Activated naive CD4-positive, alpha-beta T cell treated with anti-CD3 and anti-CD28 coated beads, Interleukin-2, amount 50 U/mL, for 72 hours (primary cell): ENCODE measurements around the gene TSPAN7. TPM values are rescaled to one million over a fixed set of nuclear protein-coding genes. Genes with fewer than 3 reads are reported as not detected.
A peak's percentile ranks its signal among the peaks of the same experiment; 100 is the strongest.

Source experiments
- ATAC-seq, 2 donors: fragments of 150-1000 bp; cut with Tn5 transposase; 2 replicates each; pipeline ENCODE4 v1.10.0; 2021; ENCODE audit warnings: mild to moderate bottlenecking in 2 of 2, moderate library complexity in 2 of 2
- DNase-seq, 2 donors: peaks; one replicate each; pipeline ENCODE4 v3.0.0; 2021 to 2022; ENCODE audit warnings: low spot score in 2 of 2
- H3K27ac Mint-ChIP-seq, 2 donors: one replicate each; pipeline ENCODE4 v1.8.0; 2022; ENCODE audit warnings: mild to moderate bottlenecking in 2 of 2, mixed read lengths in 2 of 2
- H3K36me3 Mint-ChIP-seq, 2 donors: one replicate each; pipeline ENCODE4 v1.8.0; 2022; ENCODE audit warnings: mixed read lengths in 2 of 2
- H3K9me3 Mint-ChIP-seq, 2 donors: one replicate each; pipeline ENCODE4 v1.8.0; 2022; ENCODE audit warnings: mixed read lengths in 2 of 2
- total RNA-seq, 2 donors: library from RNA; stranded (reverse); gene quantifications; one replicate each; pipeline ENCODE4 v1.2.3, GENCODE V29; 2022

TSPAN7 gene
- total RNA-seq, result 1 to 10 TPM in 1 of 2 donors, under 1 TPM in 1; 0.93 to 3.2 TPM

GRCh38 chrX:38561126-38561868 is at the start of gene TSPAN7:
TSS of gene TSPAN7 (plus strand) at chrX:38561542. CDS start at chrX:38561547, 5 bp downstream.
- H3K27ac Mint-ChIP-seq, result peak within 1 kb of the TSS in 1 of 2 donors; percentile 51
- peak; percentile 92 to 97 for ATAC-seq
- H3K36me3 Mint-ChIP-seq, result no peaks in the 10 kb centered on the region
- DNase-seq, result peak; percentile 76 to 82
- no peaks in the 10 kb centered on the region for H3K9me3 Mint-ChIP-seq

DNA sequence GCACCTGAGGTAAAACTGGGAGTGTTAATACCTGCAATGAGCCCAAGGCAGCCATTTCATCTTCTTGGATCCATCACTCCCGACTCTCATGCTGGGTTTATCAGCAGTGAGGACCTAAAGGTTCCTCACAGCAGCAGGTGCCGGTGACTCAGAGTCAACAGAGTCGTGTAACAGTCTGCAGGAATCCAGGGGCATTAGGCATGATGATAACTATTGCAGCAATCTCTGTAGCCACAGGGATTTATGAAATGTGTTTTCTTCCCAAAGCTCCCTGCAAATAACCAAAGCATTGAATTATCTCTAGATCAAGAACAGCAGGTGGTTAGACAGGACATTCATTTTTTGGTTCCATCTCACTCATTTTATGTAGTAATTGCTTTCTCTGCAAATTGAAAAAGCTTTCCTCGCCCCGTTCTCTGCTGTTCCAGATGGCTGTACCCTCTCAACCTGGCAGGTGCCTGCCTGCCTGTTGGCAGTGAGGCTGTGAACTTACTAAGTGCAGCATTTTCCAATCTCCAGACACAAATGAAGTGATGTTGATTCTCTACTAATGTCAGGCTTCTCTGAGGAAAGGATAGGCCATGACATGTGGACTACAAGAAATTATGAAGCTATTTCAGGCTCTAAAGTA is 48.1 kb upstream of the TSPAN7 start:
- DNase-seq (no peak), ATAC-seq (no peak)
- no peak overlapping the region for H3K27ac Mint-ChIP-seq
- no peaks in the 10 kb centered on the region for H3K36me3 Mint-ChIP-seq
- H3K9me3 Mint-ChIP-seq, result no peaks in the 10 kb centered on the region

GRCh38 chrX:38514016-38514854 is 47.1 kb upstream of the TSPAN7 start:
- ATAC-seq (no peak), DNase-seq (no peak)
- no peaks in the 10 kb centered on the region for H3K36me3 Mint-ChIP-seq
- H3K27ac Mint-ChIP-seq, result no peak overlapping the region
- H3K9me3 Mint-ChIP-seq, result no peaks in the 10 kb centered on the region

DNA sequence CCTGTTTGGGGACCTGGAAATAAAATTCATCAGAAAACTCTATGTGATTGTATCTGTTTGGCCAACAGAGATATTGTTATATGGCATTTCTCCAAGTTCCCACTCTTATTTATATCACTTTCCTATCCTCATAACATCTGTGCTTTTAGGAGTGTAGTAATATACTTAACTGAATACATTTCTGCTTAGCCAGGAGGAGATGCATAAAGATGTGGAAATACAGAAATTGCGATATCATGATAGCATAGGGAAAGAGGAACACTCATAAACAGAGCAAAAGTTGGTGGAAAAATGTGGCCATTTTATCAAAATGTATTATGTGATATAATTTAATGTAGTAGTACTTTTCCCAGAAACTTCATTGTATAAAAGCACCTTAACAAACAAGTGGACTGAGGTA is 46.1 kb upstream of the TSPAN7 start:
- H3K9me3 Mint-ChIP-seq, result no peaks in the 10 kb centered on the region
- H3K27ac Mint-ChIP-seq, result no peak overlapping the region
- ATAC-seq (no peak), DNase-seq (no peak)
- no peaks in the 10 kb centered on the region for H3K36me3 Mint-ChIP-seq

GRCh38 chrX:38516196-38516774 is 45.1 kb upstream of the TSPAN7 start:
- no peaks in the 10 kb centered on the region for H3K9me3 Mint-ChIP-seq
- DNase-seq (no peak), ATAC-seq (no peak)
- no peak overlapping the region for H3K27ac Mint-ChIP-seq
- H3K36me3 Mint-ChIP-seq, result no peaks in the 10 kb centered on the region

DNA sequence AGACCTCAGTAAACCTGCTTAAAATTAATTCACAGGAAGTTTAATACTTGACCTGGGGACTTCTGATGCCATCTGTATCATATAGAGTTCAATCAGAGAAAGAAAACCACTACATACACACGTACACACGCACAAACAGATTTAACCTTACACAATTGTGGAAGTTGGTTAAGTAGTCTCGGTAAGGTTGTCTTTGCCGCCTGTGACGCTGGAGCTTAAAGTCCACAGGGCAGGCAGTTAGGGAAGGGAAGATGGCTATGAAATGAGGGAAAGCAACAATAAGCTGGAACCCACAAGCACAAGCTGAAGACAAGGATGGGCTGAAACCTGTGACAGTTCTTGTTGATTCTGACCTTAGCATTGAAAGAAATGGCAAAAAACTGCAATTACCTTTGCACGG is 41.7 kb upstream of the TSPAN7 start:
- Mint-ChIP-seq H3K27ac (no peak overlapping the region), H3K9me3 (no peaks in the 10 kb centered on the region), H3K36me3 (no peaks in the 10 kb centered on the region)
- ATAC-seq (no peak), DNase-seq (no peak)

GRCh38 chrX:38538134-38538533 is 23.2 kb upstream of the TSPAN7 start:
- no peak for DNase-seq
- Mint-ChIP-seq H3K9me3 (no peaks in the 10 kb centered on the region), H3K36me3 (no peaks in the 10 kb centered on the region), H3K27ac (no peak overlapping the region)
- ATAC-seq, result no peak

DNA sequence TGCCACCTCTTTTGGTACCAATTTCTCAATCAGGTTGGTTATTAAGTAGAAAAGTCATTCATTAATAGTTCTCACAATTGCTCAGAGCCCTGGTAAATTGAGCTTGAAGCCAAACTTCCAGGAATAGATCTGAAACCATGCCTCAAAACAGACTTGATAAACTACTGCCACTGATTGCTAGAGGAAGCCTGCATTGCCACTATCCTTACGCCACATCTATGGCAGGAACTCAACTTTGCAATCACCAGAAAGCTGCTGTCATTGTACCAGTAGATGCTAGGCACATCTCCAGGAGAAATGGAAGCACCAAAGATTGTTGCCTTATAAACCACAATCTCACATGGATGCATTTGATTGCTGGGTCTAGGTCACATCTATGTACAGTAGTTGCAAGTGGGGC is 21.6 kb upstream of the TSPAN7 start:
- no peaks in the 10 kb centered on the region for H3K9me3 Mint-ChIP-seq
- ATAC-seq (no peak), DNase-seq (no peak)
- H3K27ac Mint-ChIP-seq, result no peak overlapping the region
- H3K36me3 Mint-ChIP-seq, result no peaks in the 10 kb centered on the region

DNA sequence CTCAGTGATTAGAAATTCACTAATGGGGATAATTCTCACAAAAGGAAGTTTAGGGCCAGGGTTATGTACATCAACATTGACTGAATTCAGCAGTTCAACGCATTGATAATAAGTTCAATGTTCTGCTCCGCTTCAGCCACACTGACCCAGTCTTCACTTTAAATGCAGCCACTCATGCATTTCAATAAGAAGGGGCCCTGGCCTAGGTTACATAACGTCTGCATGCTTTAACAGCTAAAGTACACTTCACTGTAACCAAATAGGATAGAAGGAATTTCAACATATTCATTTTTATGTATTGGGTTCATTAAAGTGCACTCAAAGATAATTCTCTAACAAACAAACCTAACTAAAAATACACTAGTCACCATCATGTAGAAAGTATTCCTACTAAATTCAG is 12.8 kb upstream of the TSPAN7 start:
- no peak overlapping the region for H3K27ac Mint-ChIP-seq
- DNase-seq (no peak), ATAC-seq (no peak)
- no peaks in the 10 kb centered on the region for H3K9me3 Mint-ChIP-seq
- no peaks in the 10 kb centered on the region for H3K36me3 Mint-ChIP-seq

GRCh38 chrX:38552721-38553120 is 8.6 kb upstream of the TSPAN7 start:
- ATAC-seq (no peak), DNase-seq (no peak)
- Mint-ChIP-seq H3K36me3 (no peaks in the 10 kb centered on the region), H3K27ac (no peak overlapping the region), H3K9me3 (no peaks in the 10 kb centered on the region)

GRCh38 chrX:38558686-38559085 is 2.7 kb upstream of the TSPAN7 start:
- H3K9me3 Mint-ChIP-seq, result no peaks in the 10 kb centered on the region
- ATAC-seq (no peak), DNase-seq (no peak)
- H3K36me3 Mint-ChIP-seq, result no peaks in the 10 kb centered on the region
- H3K27ac Mint-ChIP-seq, result no peak overlapping the region

DNA sequence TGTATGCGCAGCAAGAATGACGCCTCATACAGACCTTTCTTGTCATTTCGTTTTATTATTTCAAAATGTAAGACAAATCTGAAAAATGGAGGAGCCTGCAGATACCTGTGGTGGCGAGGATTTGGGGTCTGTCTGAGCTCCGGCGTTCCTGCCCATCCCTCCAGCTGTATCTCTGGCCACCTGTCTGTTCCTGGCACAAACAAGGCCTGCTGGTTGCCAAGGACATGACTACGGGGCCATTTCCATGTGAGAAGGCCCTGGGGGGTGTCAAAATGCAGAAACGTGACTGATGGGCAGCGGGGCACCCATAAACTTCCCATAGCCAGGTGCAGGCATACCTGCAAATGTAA is 591 bp upstream of the TSPAN7 start:
- Mint-ChIP-seq H3K27ac (no peak overlapping the region), H3K9me3 (no peaks in the 10 kb centered on the region), H3K36me3 (no peaks in the 10 kb centered on the region)
- ATAC-seq (no peak), DNase-seq (no peak)

DNA sequence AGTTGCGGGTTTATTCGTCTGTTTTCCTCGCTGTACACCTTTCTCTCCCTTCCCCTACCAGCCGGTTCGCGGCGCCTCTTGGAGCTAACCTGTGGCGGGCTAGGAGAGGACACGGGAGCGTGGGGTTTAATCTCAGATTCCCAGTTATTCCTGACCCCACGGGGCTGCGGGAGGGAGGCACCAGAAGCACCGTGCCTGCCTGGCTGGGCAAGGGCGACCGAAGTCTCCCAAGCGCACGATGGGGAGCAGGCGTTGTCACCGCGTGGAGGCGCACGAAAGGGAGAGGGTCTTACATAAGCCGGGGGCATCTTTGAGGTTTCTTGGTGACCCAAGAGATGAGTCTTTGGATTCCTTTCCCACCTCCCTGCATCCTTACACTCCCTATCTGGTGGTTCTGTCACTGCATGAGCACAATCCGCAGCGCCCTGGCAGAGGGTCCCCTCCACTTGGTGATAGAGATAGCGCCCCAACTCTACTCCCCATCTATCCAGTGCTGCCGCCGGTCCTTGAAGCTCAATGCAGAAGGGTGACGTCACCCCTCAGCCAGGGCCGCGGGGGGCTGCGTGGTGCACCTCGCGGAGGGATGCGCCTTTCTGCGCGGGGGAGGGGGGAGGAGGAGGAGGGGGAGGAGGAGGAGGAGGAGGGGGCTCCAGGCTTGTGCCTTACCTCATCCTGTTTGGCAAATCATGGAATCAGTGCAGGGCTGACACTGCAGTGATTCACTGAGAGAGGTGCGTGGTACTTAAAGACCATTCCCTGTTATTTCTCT is 793 bp downstream of the TSPAN7 start:
- ATAC-seq, result peak in 1 of 2 donors; percentile 14
- DNase-seq, result peak in 1 of 2 donors; percentile 2
- peak overlapping the region in 1 of 2 donors; percentile 51 for H3K27ac Mint-ChIP-seq
- no peaks in the 10 kb centered on the region for H3K36me3 Mint-ChIP-seq
- no peaks in the 10 kb centered on the region for H3K9me3 Mint-ChIP-seq

DNA sequence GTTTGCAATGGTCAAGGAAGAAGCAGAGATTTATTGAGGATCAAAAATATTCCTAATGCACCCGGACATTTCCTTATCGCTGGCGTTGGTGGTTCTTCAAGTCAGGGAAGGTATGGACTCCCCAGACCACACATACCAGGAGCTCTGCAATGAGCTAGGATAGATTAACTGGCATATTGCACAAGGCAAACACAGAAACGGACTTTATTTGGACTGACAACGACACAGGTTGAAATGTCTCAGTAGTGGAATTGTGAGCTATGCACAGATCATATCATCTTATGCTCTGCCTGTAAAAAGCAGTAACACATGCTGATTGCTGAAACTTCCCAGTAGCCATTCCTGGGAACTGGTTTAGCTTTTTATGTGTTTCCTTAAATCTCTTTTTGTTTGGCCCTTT is 1.7 kb downstream of the TSPAN7 start:
- Mint-ChIP-seq H3K27ac (no peak overlapping the region), H3K36me3 (no peaks in the 10 kb centered on the region), H3K9me3 (no peaks in the 10 kb centered on the region)
- ATAC-seq (no peak), DNase-seq (no peak)

DNA sequence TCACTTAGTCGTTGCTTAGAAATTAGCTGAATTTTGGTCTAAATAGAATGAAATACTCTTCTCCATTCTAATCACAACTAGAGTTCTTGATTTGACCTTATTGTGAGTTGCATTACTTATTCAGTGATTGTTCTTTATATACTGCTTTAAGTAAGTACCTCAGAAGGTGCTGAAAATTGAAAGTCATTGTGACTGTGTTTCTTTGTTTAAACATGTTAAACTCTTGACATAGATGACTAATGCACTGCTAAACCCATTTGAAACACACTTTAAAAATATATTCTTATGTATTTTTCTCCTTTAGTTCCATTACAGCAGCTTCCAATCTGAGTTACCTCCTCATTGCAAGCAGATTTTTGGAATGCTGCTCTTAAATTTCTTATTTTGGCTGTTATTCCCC is 9.1 kb downstream of the TSPAN7 start:
- no peaks in the 10 kb centered on the region for H3K9me3 Mint-ChIP-seq

GRCh38 chrX:38571058-38571457 is 9.7 kb downstream of the TSPAN7 start:
- H3K27ac Mint-ChIP-seq, result no peak overlapping the region
- ATAC-seq, result no peak
- no peak for DNase-seq
- H3K9me3 Mint-ChIP-seq, result no peaks in the 10 kb centered on the region
- H3K36me3 Mint-ChIP-seq, result no peaks in the 10 kb centered on the region

More for the DNA sequence above, 9.1 kb downstream of the TSPAN7 start:
- DNase-seq (no peak), ATAC-seq (no peak)
- Mint-ChIP-seq H3K27ac (no peak overlapping the region), H3K36me3 (no peaks in the 10 kb centered on the region)
